Stimulated activated CD8-positive, alpha-beta memory T cell treated with anti-CD3 and anti-CD28 coated beads, Interleukin-7, amount 100 ng/mL, for 24 hours (primary cell): ENCODE data around the gene CFLAR.

ENCODE experiments used
- DNase-seq: peaks from one replicate; pipeline ENCODE4 v3.0.0-alpha.2; 2020; ENCODE audit warnings: low read depth

Gene CFLAR

GRCh38 chr2:201219328-201220096 is 103.5 kb downstream of the CFLAR start:
- no peak for DNase-seq

- no peak for DNase-seq
These were observed 104.2 kb downstream of the CFLAR start for GRCh38 chr2:201220102-201220570.

GRCh38 chr2:201223089-201224073 is 107.4 kb downstream of the CFLAR start:
- no peak for DNase-seq
